ENCODE data around the gene FBXO39.
"Not testable (repeated sequence)": the region's sequence is repeated elsewhere in the genome, so short reads cannot be mapped to it uniquely, and the experiment has no call there.

Gene FBXO39

DNA sequence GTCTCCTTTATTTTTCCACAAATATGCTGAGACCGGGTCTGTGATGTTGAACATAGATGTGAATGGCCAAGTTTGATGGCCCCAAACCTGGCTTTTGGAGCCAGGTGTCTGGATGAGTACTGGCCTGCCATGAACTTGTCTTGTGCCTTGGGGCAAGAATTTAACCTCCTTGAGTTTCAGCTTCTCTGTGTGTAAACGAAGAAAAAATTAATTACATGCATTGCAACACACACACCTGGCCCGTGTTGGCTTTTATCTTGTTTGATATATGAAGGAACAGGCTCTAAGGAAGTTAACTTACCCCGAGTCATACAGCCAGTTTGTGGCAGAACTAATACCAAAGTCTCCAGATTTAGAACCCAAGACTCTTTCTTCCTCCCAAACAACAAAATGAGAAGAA is 13.1 kb downstream of the FBXO39 start:
- DNase-seq (ENCODE audit: low read depth in 3 of 3, low spot score in 1 of 3), result no peak

DNA sequence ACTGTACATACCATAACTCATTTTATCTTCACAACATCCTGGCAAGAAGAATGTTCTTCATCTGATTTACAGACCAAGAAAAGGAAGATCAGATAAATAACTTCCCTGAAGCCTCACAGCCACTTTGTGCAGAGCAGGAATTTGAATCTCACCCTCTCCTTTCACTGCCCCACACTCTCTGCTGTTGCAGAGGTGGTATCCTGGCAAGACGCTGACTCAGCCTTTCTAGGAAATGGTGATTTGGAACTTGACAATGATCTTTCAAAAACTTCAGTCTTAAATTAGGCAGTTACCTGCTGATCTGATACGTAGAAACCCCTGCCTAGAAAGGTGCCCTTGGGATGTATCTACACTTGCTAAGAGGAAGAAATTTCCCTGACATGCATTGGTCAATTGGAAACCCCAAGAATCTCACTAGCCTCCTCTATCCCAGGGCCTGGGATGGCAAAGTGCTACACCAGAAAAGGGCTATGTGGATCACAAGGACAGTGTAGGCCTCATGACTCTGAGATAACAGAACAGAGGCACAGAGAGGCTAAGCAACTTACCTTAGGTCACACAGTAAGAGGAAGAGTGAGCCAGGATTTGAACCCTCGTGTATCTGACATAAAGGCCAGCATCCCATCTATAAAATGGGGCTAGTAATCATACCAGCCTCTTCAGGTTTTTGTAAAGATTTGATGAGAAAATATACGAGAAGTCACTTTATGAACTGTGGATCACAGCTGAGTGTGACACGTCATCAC is 17.9 kb downstream of the FBXO39 start:
- DNase-seq (ENCODE audit: low read depth in 3 of 3, low spot score in 1 of 3), result no peak

- no peak for DNase-seq (ENCODE audit: low read depth in 3 of 3, low spot score in 1 of 3)
Observed at GRCh38 chr17:6796017-6796886, 20.2 kb downstream of the FBXO39 start.

DNA sequence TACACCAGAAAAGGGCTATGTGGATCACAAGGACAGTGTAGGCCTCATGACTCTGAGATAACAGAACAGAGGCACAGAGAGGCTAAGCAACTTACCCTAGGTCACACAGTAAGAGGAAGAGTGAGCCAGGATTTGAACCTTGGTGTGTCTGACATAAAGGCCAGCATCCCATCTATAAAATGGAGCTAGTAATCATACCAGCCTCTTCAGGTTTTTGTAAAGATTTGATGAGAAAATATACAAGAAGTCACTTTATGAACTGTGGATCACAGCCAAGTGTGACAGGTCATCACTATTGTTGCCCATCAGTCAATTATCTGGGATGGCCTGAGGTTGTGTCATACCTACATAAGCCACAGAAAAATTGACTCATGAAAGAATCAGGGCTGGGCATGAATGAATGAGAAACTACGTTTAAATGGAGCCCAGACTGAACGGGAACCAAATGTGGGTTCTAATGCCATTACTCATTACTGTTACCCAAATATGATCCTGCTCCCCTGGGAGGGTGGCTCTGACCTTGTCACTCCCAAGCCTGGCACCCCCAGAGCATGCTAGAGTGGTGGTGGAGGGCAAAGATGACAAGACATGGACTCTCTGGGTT is 21.0 kb downstream of the FBXO39 start:
- no peak for DNase-seq (ENCODE audit: low read depth in 3 of 3, low spot score in 1 of 3)

DNA sequence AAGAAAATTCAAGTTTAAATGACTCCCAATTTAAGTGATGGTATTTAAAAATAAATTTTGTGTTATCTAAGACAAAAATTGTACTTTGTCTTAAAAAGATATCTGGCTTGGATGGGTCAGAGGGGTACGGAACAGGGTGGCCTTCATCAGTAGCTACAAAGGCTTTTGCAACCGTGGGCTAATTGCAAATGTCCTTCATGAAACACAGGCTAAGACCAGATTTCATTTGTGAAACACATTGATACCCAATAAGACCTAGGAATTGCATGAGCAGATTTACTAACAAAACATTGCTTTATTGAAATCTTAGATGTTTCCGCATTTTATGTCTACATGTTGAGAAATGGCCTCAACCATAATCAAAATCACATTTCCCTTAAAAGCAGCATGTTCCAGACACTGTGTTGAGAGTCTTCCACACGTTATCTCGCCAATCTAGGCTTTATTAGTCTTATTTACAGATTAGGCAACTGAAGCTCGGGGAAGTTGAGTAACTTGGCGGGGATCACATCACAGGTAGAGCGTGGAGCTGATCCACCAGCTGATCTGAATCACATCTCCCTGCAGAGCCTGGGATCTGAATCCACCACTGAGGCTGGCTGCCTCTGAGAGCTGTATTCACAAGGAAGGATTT is 21.8 kb downstream of the FBXO39 start:
- DNase-seq (ENCODE audit: low read depth in 3 of 3, low spot score in 1 of 3), result no peak

DNA sequence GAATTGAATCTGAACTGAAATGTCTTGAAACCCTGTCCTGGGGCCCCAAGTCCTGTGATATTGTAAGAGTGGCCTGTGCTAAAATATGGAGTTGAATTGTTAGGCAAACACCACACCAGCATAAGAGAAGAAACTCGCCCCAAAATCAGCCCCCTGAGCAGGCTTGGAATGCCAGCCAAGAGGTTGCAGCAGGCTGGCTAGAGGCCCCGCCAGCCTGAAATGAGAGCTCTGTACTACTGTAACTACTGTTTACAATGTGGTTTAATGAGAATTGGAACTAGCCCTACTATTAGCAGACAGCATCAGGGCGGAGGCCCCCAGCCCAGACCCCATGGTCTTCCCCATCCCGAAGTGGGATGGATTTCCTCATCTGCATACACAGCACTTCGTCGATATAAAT is 23.7 kb downstream of the FBXO39 start:
- no peak for DNase-seq (ENCODE audit: low read depth in 3 of 3, low spot score in 1 of 3)

GRCh38 chr17:6800422-6801027 is 24.5 kb downstream of the FBXO39 start:
- DNase-seq (ENCODE audit: low read depth in 3 of 3, low spot score in 1 of 3), result no peak

- DNase-seq (ENCODE audit: low read depth in 3 of 3, low spot score in 1 of 3), result no peak
Observed at GRCh38 chr17:6811510-6811909, 35.5 kb downstream of the FBXO39 start.

- no peak for DNase-seq (ENCODE audit: low read depth in 3 of 3, low spot score in 1 of 3)
Observed at GRCh38 chr17:6812295-6812694, 36.3 kb downstream of the FBXO39 start.

- DNase-seq (ENCODE audit: low read depth in 3 of 3, low spot score in 1 of 3), result no peak
Observed at GRCh38 chr17:6815775-6816174, 39.8 kb downstream of the FBXO39 start.

DNA sequence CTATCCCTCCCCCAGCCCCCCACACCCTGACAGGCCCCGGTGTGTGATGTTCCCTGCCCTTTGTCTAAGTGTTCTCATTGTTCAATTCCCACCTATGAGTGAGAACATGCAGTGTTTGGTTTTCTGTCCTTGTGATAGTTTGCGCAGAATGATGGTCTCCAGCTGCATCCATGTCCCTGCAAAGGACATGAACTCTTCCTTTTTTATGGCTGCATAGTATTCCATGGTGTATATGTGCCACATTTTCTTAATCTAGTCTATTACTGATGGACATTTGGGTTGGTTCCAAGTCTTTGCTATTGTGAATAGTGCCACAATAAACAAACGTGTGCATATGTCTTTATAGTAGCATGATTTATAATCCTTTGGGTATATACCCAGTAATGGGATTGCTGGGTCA is 40.4 kb downstream of the FBXO39 start:
- not testable (repeated sequence) for DNase-seq (ENCODE audit: low read depth in 3 of 3, low spot score in 1 of 3)

DNA sequence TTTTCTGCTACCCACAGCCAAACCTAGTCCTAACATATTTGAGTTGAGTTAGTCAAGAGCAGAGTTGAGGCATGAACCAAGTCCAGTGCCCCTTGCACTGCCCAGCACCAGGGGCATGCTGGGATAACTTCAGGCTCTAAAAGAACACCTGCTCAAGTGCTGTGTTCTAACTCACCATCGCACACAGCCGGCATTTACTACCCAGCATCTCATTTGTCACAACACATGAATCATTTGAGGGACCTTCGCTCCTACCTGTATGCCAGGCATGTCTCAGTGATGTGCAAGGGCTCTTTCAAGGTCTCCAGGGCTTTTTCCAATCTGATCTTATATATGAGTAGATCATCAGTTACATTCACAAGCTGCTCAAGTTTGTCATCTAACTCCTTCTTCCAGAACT is 42.9 kb downstream of the FBXO39 start:
- no peak for DNase-seq (ENCODE audit: low read depth in 3 of 3, low spot score in 1 of 3)

DNA sequence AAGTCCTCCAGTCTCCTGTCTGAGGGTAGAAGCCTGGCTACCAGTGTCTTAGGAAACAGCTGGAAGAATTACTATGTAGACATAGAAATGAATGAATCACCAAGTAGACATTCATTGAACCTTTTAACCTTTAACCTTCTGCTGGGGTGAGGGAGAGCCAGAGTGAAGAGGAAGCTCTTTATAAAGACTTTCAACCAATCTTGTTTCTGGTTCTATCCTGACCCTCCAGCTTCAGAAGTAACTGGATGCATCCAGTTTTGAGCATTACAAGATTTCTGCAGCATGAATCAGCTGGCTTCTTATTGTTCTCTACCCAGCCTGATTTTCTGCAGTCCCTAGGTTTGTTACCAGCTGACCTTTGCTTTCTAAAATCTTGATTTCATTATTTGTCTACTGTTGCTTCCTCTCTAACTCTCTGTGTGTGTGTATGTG is 47.0 kb downstream of the FBXO39 start:
- DNase-seq (ENCODE audit: low read depth in 3 of 3, low spot score in 1 of 3), result no peak

DNA sequence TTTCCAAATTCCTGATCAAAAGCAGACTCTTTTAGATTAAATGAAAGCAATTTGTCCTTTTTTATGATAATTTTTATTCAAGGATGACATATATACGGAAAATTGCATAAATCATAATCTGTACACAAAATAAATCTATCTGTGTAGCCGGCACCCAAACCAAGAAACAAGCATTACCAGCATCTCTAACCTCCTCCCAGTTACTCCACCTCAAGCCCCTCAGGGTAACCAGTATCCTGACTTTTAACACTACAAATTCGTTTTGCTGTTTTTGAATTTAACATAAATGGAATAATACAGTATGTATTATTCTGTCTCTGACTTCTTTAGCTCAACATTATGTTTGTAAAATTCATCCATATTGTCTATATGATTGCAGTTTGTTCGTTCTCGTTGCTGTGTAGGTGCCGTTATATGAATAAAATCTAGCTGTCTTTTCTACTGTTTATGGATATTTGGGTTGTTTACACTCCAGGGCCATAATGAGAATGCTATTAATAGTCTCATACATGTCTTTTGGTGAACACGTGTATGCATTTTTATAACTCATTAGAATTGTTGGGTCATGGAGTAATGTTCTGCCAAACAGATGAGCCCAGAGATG is 54.5 kb downstream of the FBXO39 start:
- no peak for DNase-seq (ENCODE audit: low read depth in 3 of 3, low spot score in 1 of 3)

DNA sequence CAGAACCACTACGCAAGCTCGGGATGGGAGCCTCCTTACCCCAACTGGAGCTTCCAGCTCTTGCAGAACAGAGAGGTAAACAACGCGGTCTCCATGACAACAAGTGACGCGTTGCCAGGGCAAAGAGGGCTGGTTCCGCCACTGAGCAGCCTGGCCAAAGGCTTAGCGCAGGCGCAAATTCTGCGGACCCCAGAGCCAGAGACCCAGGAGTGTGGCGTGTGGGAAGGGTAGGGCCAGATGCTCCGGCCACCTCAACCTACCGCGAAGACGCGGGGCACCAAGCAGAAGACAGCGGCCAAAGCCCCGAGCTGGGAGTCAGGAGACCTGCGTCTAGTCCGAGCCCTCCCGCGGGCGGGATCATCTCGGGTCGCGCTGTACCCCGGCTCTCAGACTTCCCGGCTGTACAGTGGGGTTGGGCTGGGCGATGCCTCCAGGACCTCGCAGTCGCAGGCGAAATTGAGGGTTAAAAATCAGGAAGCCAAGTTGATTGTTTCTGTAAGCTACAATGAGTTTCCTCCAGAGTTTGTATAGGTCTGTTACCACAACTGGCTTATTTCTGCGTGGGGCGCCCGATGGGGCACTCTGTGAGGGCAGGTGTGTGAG is 55.7 kb downstream of the FBXO39 start, which contains the start of gene TEKT1:
TSS of gene TEKT1 (minus strand) at position 69 of the 603 bp plus-strand sequence. CDS start 1,353 bp downstream, outside the sequence.
- peak; percentile 30 to 39 (median 30) for DNase-seq (ENCODE audit: low read depth in 3 of 3, low spot score in 1 of 3)
